DOHH2 (cell line): ENCODE data around the gene YIPF4.
"Not testable (repeated sequence)": the region's sequence is repeated elsewhere in the genome, so short reads cannot be mapped to it uniquely, and the experiment has no call there.

Experiments
- H3F3A ChIP-seq: fragments of 200-600 bp; sonication (generic), shearing (Covaris generic); 2 replicates; pipeline ENCODE4 v1.6.0; 2016; ENCODE audit warnings: antibody characterized with exemption, mild to moderate bottlenecking; ENCODE audit not compliant: control insufficient read depth, insufficient read depth
- H3K27ac ChIP-seq: fragments of 200-600 bp; sonication (generic); 2 replicates; pipeline ENCODE4 v1.5.1; 2014; ENCODE audit warnings: low read depth, mild to moderate bottlenecking, low read length, moderate library complexity
- H3K27me3 ChIP-seq: fragments of 200-600 bp; sonication (generic); 2 replicates; pipeline ENCODE4 v1.6.1; 2014; ENCODE audit warnings: mild to moderate bottlenecking, low read length, mixed read lengths; ENCODE audit not compliant: control insufficient read depth
- H3K36me3 ChIP-seq: fragments of 200-600 bp; sonication (generic); 2 replicates; pipeline ENCODE4 v1.6.1; 2014; ENCODE audit warnings: mild to moderate bottlenecking, low read length, moderate library complexity, mixed read lengths; ENCODE audit not compliant: control insufficient read depth
- H3K4me1 ChIP-seq: fragments of 200-600 bp; sonication (generic); 2 replicates; pipeline ENCODE4 v1.6.1; 2014; ENCODE audit warnings: mild to moderate bottlenecking, low read length, mixed read lengths; ENCODE audit not compliant: control insufficient read depth
- H3K4me2 ChIP-seq: fragments of 200-600 bp; sonication (generic); 2 replicates; pipeline ENCODE4 v1.6.0; 2014; ENCODE audit warnings: mild to moderate bottlenecking, low read length, moderate library complexity
- H3K4me3 ChIP-seq: fragments of 200-600 bp; sonication (generic); 2 replicates; pipeline ENCODE4 v1.5.1; 2014; ENCODE audit warnings: mild to moderate bottlenecking, low read length, mixed read lengths
- H3K79me2 ChIP-seq: fragments of 200-600 bp; sonication (generic); 2 replicates; pipeline ENCODE4 v1.6.1; 2014; ENCODE audit warnings: mild to moderate bottlenecking, low read length, mixed read lengths; ENCODE audit not compliant: control insufficient read depth
- H3K9me2 ChIP-seq: fragments of 200-600 bp; sonication (generic); replicated peaks from 2 replicates; pipeline ENCODE4 v1.6.1; 2014; ENCODE audit warnings: mild to moderate bottlenecking, low read length, mixed read lengths; ENCODE audit not compliant: control insufficient read depth
- H3K9me3 ChIP-seq: fragments of 200-600 bp; sonication (generic); 2 replicates; pipeline ENCODE4 v1.6.1; 2014; ENCODE audit warnings: antibody characterized with exemption, low read length, mixed read lengths; ENCODE audit not compliant: control insufficient read depth, insufficient read depth
- H4K20me1 ChIP-seq: fragments of 200-600 bp; sonication (generic); 2 replicates; pipeline ENCODE4 v1.6.0; 2014; ENCODE audit warnings: low read depth, mild to moderate bottlenecking, antibody characterized with exemption, low read length, moderate library complexity; ENCODE audit not compliant: control insufficient read depth, insufficient read depth
- EZH2phosphoT487 ChIP-seq: fragments of 200-600 bp; sonication (generic); IDR thresholded peaks from 2 replicates; pipeline ENCODE4 v1.6.1; 2017; ENCODE audit warnings: borderline replicate concordance, mild to moderate bottlenecking, antibody characterized with exemption, low read length, moderate library complexity, mixed read lengths
- TF ChIP-seq, protein P1 (sequence below): fragments of 200-600 bp; sonication (generic); IDR thresholded peaks from one replicate; pipeline ENCODE4 v1.5.1; 2014; ENCODE audit warnings: antibody characterized with exemption, mild to moderate bottlenecking, low read depth, low read length; ENCODE audit not compliant: poor library complexity, severe bottlenecking

Gene YIPF4

DNA sequence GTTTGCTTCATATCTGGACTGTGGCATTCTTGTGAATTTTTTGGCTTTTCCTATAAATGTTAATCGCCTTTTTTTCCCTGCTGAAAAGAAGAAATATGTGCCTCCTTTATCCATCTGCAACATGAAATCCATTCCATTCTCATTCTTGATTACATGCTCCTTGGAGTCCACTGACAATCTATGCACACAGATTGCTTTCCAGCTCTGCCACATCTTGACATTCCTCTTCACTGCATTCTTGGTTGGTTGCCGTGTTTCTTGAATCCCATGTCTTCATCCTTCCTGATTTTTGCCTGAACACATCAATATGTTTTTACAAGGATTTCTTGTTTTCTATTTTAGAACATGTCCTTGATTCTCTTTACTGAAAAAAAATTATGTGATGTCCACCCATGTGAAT, 52.4 kb downstream of the YIPF4 start:
- Histone ChIP-seq H3K9me2 (no peaks in the 10 kb centered on the region), H4K20me1 (no peaks in the 10 kb centered on the region), H3K36me3 (no peaks in the 10 kb centered on the region), H3K9me3 (no peaks in the 10 kb centered on the region), H3K4me2 (no peak overlapping the region), H3F3A (no peaks in the 10 kb centered on the region), H3K27me3 (no peaks in the 10 kb centered on the region), H3K79me2 (no peaks in the 10 kb centered on the region), H3K27ac (no peak overlapping the region), H3K4me1 (no peaks in the 10 kb centered on the region), H3K4me3 (no peak overlapping the region)
- TF ChIP-seq EZH2phosphoT487, result no peak
- TF ChIP-seq, protein P1, sequence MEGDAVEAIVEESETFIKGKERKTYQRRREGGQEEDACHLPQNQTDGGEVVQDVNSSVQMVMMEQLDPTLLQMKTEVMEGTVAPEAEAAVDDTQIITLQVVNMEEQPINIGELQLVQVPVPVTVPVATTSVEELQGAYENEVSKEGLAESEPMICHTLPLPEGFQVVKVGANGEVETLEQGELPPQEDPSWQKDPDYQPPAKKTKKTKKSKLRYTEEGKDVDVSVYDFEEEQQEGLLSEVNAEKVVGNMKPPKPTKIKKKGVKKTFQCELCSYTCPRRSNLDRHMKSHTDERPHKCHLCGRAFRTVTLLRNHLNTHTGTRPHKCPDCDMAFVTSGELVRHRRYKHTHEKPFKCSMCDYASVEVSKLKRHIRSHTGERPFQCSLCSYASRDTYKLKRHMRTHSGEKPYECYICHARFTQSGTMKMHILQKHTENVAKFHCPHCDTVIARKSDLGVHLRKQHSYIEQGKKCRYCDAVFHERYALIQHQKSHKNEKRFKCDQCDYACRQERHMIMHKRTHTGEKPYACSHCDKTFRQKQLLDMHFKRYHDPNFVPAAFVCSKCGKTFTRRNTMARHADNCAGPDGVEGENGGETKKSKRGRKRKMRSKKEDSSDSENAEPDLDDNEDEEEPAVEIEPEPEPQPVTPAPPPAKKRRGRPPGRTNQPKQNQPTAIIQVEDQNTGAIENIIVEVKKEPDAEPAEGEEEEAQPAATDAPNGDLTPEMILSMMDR, result no peak

DNA sequence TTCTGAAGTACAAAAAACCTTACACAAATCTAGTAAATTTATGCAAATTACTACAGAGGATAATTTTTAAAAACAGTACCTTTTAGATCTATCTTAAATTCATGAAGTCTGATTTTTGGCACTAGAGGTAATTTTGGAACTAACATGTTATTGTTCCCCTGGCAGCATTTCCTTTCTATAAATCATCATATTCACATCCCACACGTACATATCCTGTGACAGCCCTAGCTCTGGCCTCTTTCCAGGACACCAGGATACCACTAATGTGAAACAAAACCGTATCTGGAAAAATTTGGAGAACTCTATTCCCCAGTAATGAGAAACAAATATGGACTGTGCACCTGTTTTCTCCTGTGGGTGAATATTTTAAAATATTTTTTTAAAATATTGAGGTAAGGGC, 65.1 kb downstream of the YIPF4 start:
- Histone ChIP-seq H3F3A (no peaks in the 10 kb centered on the region), H3K4me1 (no peaks in the 10 kb centered on the region), H3K27me3 (0 out of 2 replicates have a peak, but pooled peaks cover 5% of the 10 kb centered on the region), H3K27ac (no peak overlapping the region), H3K4me2 (no peak overlapping the region), H4K20me1 (no peaks in the 10 kb centered on the region), H3K9me3 (no peaks in the 10 kb centered on the region), H3K9me2 (no peaks in the 10 kb centered on the region), H3K36me3 (no peaks in the 10 kb centered on the region), H3K4me3 (no peak overlapping the region), H3K79me2 (no peaks in the 10 kb centered on the region)
- TF ChIP-seq, protein P1, result no peak
- no peak for TF ChIP-seq EZH2phosphoT487

DNA sequence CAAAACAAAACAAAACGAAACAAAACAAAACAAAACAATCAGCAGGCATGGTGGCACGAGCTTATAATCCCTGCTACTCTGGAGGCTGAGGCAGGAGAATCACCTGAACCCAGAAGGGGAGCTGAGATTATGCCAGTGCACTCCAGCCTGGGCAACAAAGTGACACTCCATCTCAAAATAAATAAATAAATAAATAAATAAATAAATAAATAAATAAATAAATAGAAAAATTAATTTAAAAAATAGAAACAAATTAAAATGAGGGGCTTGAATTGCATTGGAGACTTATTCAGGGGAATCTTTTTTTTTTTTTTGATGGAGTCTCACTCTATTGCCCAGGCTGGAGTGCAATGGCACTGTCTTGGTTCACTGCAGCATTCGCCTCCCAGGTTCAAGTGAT, 73.1 kb downstream of the YIPF4 start:
- not testable (repeated sequence) for H3K36me3 ChIP-seq, H3F3A ChIP-seq, H3K4me2 ChIP-seq, H3K9me3 ChIP-seq, H3K79me2 ChIP-seq, H3K4me3 ChIP-seq, H3K27me3 ChIP-seq, H4K20me1 ChIP-seq, H3K27ac ChIP-seq, H3K4me1 ChIP-seq, H3K9me2 ChIP-seq

DNA sequence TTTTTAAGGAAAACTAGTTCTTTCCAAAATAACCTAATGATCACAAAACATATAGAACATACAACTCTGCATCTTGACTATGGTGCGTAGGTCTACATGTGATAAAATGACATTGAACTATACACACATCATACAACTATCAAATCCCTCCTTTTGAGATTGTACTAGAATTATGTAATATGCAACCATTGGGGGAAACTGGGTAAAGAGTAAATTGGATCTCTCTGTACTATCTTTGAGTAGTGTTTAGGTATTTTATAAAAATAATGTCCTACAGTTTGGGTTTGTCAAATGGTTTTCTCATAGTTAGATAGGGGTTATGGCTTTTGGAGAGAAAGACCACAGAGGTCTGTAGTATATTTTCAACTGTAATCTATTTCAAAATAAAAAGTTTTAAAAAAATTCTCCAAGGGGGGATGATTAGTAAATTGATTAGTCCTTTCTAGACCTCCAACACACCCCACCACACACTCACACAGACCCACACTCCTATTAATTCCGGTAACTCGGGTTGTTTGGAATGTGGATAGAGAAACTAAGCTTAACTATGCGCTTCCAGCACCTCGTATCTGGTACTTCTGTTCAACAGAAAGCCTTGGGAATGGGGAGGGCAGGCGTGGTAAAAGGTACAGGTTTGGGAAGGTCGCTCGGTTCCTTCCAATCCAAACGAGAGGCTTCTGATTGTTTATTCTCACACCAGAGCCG, 78.4 kb downstream of the YIPF4 start:
- Histone ChIP-seq H3K79me2 (peaks cover 41% of the 10 kb centered on the region), H3K9me3 (no peaks in the 10 kb centered on the region), H3K4me1 (peaks cover 34% of the 10 kb centered on the region), H3K27me3 (no peaks in the 10 kb centered on the region), H3K27ac (peak overlapping the region; percentile 85), H3K4me3 (peak overlapping the region; percentile 98), H3K4me2 (peak overlapping the region; percentile 85), H4K20me1 (peaks cover 15% of the 10 kb centered on the region), H3F3A (peaks cover 6% of the 10 kb centered on the region), H3K9me2 (no peaks in the 10 kb centered on the region), H3K36me3 (peaks cover 31% of the 10 kb centered on the region)
- no peak for TF ChIP-seq EZH2phosphoT487
- TF ChIP-seq, protein P1, result no peak
